ENCODE results near the gene TPPP2. TPM values are rescaled to one million over a fixed set of nuclear protein-coding genes. Genes with fewer than 3 reads are reported as not detected.

Gene TPPP2
- total and polyA plus RNA-seq, 2 experiments from 2014 or later = not detected

- TF ChIP-seq ZNF462 (CRISPR knock-in tag; IDR thresholded peaks at IDR 0.05) = no peak
- TF ChIP-seq EZH2phosphoT487 (IDR thresholded peaks at IDR 0.05; ENCODE audit: unreplicated experiment) = no peak
- TF ChIP-seq STAT1 (IDR thresholded peaks at IDR 0.05; ENCODE audit: unreplicated experiment) = no peak
- no peak for TF ChIP-seq POLR2AphosphoS5 (IDR thresholded peaks at IDR 0.05; ENCODE audit: low read depth)
- TF ChIP-seq EZH2 (IDR thresholded peaks at IDR 0.05; ENCODE audit: low read depth, unreplicated experiment) = no peak
These were observed 514 bp downstream of the TPPP2 start (continued) for GRCh38 chr14:21030531-21030930.

GRCh38 chr14:21032326-21033132, 2.5 kb downstream of the TPPP2 start:
- DNase-seq (ENCODE audit: low spot score) (no peak), ATAC-seq (no peak)
- H3K36me3 Mint-ChIP-seq (ENCODE audit: low read depth) = no peaks in the 10 kb centered on the region
- Histone ChIP-seq H4K20me1 (replicated peaks; ENCODE audit: insufficient read depth) (no peaks in the 10 kb centered on the region), H2AFZ (no peak overlapping the region), H3K4me1 (ENCODE audit: insufficient read depth) (no peaks in the 10 kb centered on the region), H3K79me2 (replicated peaks; ENCODE audit: insufficient read depth) (no peaks in the 10 kb centered on the region), H3K36me3 (ENCODE audit: insufficient read depth) (no peaks in the 10 kb centered on the region), H3K27me3 (ENCODE audit: insufficient read depth) (no peaks in the 10 kb centered on the region), H3K27ac (ENCODE audit: low read depth) (no peak overlapping the region), H3K9me2 (ENCODE audit: insufficient read depth) (peaks cover 6% of the 10 kb centered on the region; the same call in 1 of the 2 replicates), H3F3A (replicated peaks; ENCODE audit: low read depth) (no peaks in the 10 kb centered on the region), H3K4me2 (no peak overlapping the region), H3K4me3 (no peak overlapping the region)
- H3K4me3 Mint-ChIP-seq = no peak overlapping the region; the same call in 2 of the 3 replicates
- H3K9me3 Mint-ChIP-seq = no peaks in the 10 kb centered on the region
- H3K27me3 Mint-ChIP-seq (ENCODE audit: insufficient read depth, low read depth, poor library complexity) = peaks cover 11% of the 10 kb centered on the region
- H3K4me1 Mint-ChIP-seq = peaks cover under 1% of the 10 kb centered on the region; the same call in 2 of the 3 replicates
- no peak overlapping the region for H3K27ac Mint-ChIP-seq
- no peak for TF ChIP-seq ZNF114 (CRISPR knock-in tag; IDR thresholded peaks at IDR 0.05)
- TF ChIP-seq CREB1 (CRISPR knock-in tag; IDR thresholded peaks at IDR 0.05; ENCODE audit: low read depth) = no peak
- no peak for TF ChIP-seq REST (IDR thresholded peaks at IDR 0.05; ENCODE audit: unreplicated experiment)
